Peyer's patch (tissue), 4 donors: ENCODE measurements around the gene GPN2. TPM values are rescaled to one million over a fixed set of nuclear protein-coding genes. Genes with fewer than 3 reads are reported as not detected.
"Not testable (repeated sequence)": the region's sequence is repeated elsewhere in the genome, so short reads cannot be mapped to it uniquely, and the experiment has no call there.

Source experiments
- DNase-seq, 3 donors: peaks; one replicate each; pipeline ENCODE4 v3.0.0-alpha.2; 2017 to 2019
- H3K27ac ChIP-seq, 4 donors: fragments of 200-600 bp; sonication (generic); one replicate each; pipeline ENCODE4 v1.5.1; 2016 to 2019
- H3K27me3 ChIP-seq, 2 donors: fragments of 200-600 bp; sonication (generic); one replicate each; pipeline ENCODE4 v1.5.1; 2019
- H3K36me3 ChIP-seq, 3 donors: fragments of 200-600 bp; sonication (generic); one replicate each; pipeline ENCODE4 v1.5.1; 2016 to 2019
- H3K4me1 ChIP-seq, 4 donors: fragments of 200-600 bp; sonication (generic); one replicate each; pipeline ENCODE4 v1.5.1; 2016 to 2019
- H3K4me3 ChIP-seq, 4 donors: fragments of 200-600 bp; sonication (generic); 1 replicate in 3 of 4; 2 replicates in 1 of 4; pipeline ENCODE4 v1.5.1; 2016 to 2019; ENCODE audit warnings: mild to moderate bottlenecking in 1 of 4
- H3K9me3 ChIP-seq, 4 donors: fragments of 200-600 bp; sonication (generic); one replicate each; pipeline ENCODE4 v1.5.1; 2016 to 2019; ENCODE audit warnings: mild to moderate bottlenecking in 1 of 4
- CTCF ChIP-seq, 6 experiments: fragments of 450-650 bp in 4 of 6; fragments of 200-600 bp in 2 of 6; sonication (generic) in 1 of 6; IDR thresholded peaks; one replicate each; pipeline ENCODE4 v1.5.1; 2017 to 2019; ENCODE audit warnings: antibody characterized with exemption in 6 of 6, mild to moderate bottlenecking in 3 of 6, moderate library complexity in 1 of 6
- POLR2A ChIP-seq, 2 donors: fragments of 450-650 bp; IDR thresholded peaks; one replicate each; pipeline ENCODE4 v1.5.1; 2017; ENCODE audit warnings: antibody characterized with exemption in 2 of 2, mild to moderate bottlenecking in 2 of 2, moderate library complexity in 2 of 2
- total RNA-seq, 4 donors: library from RNA; depleted of rRNA; stranded (reverse); fragments of >200 nt; gene quantifications; one replicate each; pipeline ENCODE4 v1.1.0, GENCODE V29; 2016

Gene GPN2
- total RNA-seq, 4 donors from 2014 or later = 13.5 to 19.6 (median 17.3) TPM

GRCh38 chr1:26851106-26851684 lies 38.9 kb downstream of the GPN2 start:
- Histone ChIP-seq H3K36me3 (peaks cover 0 to 61% (median 0%) of the 10 kb centered on the region in 3 donors), H3K27ac (no peak overlapping the region), H3K4me3 (no peak overlapping the region), H3K4me1 (peaks cover 0 to 33% (median 2%) of the 10 kb centered on the region in 4 donors), H3K9me3 (no peaks in the 10 kb centered on the region), H3K27me3 (no peaks in the 10 kb centered on the region)
- no peak for DNase-seq
- TF ChIP-seq POLR2A (IDR thresholded peaks at IDR 0.05) (no peak), CTCF (IDR thresholded peaks at IDR 0.05) (no peak)

GRCh38 chr1:26848941-26849774 lies 40.9 kb downstream of the GPN2 start:
- no peak overlapping the region for H3K4me3 ChIP-seq
- H3K27me3 ChIP-seq = no peaks in the 10 kb centered on the region
- peak in 2 of 3 donors; percentile 96 to 98 for DNase-seq
- no peaks in the 10 kb centered on the region for H3K9me3 ChIP-seq
- peaks cover 0 to 24% (median 2%) of the 10 kb centered on the region in 4 donors for H3K4me1 ChIP-seq
- H3K27ac ChIP-seq = peak overlapping the region in 3 of 4 donors; percentile 70 to 96 (median 84)
- peak; percentile 16 to 83 for TF ChIP-seq POLR2A (IDR thresholded peaks at IDR 0.05)
- peak in 2 of 6 experiments; percentile 15 to 22 for TF ChIP-seq CTCF (IDR thresholded peaks at IDR 0.05)
- peaks cover 0 to 52% (median 0%) of the 10 kb centered on the region in 3 donors for H3K36me3 ChIP-seq

- peaks cover 0 to 24% (median 2%) of the 10 kb centered on the region in 4 donors for H3K4me1 ChIP-seq
- H3K9me3 ChIP-seq = no peaks in the 10 kb centered on the region
- H3K36me3 ChIP-seq = peaks cover 0 to 52% (median 0%) of the 10 kb centered on the region in 3 donors
- TF ChIP-seq CTCF (IDR thresholded peaks at IDR 0.05) = no peak
- TF ChIP-seq POLR2A (IDR thresholded peaks at IDR 0.05) = no peak
- no peak for DNase-seq
- H3K27me3 ChIP-seq = no peaks in the 10 kb centered on the region
- peak overlapping the region in 3 of 4 donors; percentile 70 to 96 (median 84) for H3K27ac ChIP-seq
- no peak overlapping the region for H3K4me3 ChIP-seq
Measured at GRCh38 chr1:26848499-26848898, 41.6 kb downstream of the GPN2 start.

- H3K27ac ChIP-seq = peak overlapping the region in 3 of 4 donors; percentile 70 to 96 (median 84)
- H3K4me3 ChIP-seq, H3K9me3 ChIP-seq, H3K27me3 ChIP-seq, DNase-seq: not testable (repeated sequence)
- peaks cover 0 to 55% (median 0%) of the 10 kb centered on the region in 3 donors for H3K36me3 ChIP-seq
- H3K4me1 ChIP-seq = peaks cover 0 to 24% (median 2%) of the 10 kb centered on the region in 4 donors
Measured at GRCh38 chr1:26847826-26848225, 42.3 kb downstream of the GPN2 start.

GRCh38 chr1:26844424-26845196 lies 45.5 kb downstream of the GPN2 start:
- H3K27ac ChIP-seq = no peak overlapping the region
- H3K27me3 ChIP-seq = no peaks in the 10 kb centered on the region
- H3K36me3 ChIP-seq = peaks cover 0 to 47% (median 0%) of the 10 kb centered on the region in 3 donors
- DNase-seq = no peak
- peaks cover 0 to 11% (median 2%) of the 10 kb centered on the region in 4 donors for H3K4me1 ChIP-seq
- H3K9me3 ChIP-seq = no peaks in the 10 kb centered on the region
- H3K4me3 ChIP-seq = no peak overlapping the region
- TF ChIP-seq CTCF (IDR thresholded peaks at IDR 0.05) (no peak), POLR2A (IDR thresholded peaks at IDR 0.05) (no peak)
